ENCODE results near the gene DTNBP1. TPM values are rescaled to one million over a fixed set of nuclear protein-coding genes. Genes with fewer than 3 reads are reported as not detected.

DTNBP1 gene
- total and polyA plus RNA-seq, 2 of the 4 experiments (the other 2 are of a cell fraction): 4.8 to 18.7 TPM

GRCh38 chr6:15518878-15519277 lies 143.9 kb downstream of the DTNBP1 start:
- Histone ChIP-seq H3K23ac (ENCODE audit: low read depth, low read length) (no peak overlapping the region), H4K8ac (ENCODE audit: low read depth in 2 of 2, low read length in 2 of 2) (no peak overlapping the region), H2BK15ac (ENCODE audit: low read depth, low read length) (no peak overlapping the region), H3K14ac (replicated peaks; ENCODE audit: low read depth, low read length) (no peak overlapping the region), H4K5ac (ENCODE audit: low read depth, low read length) (no peak overlapping the region), H2BK20ac (ENCODE audit: low read depth, low read length) (no peak overlapping the region), H2BK5ac (ENCODE audit: low read depth, low read length, poor library complexity, severe bottlenecking) (no peak overlapping the region), H3K27me3 (ENCODE audit: control insufficient read depth, insufficient read depth, low read length) (no peaks in the 10 kb centered on the region), H3K4me3 (ENCODE audit: insufficient read depth, low read depth, low read length) (no peak overlapping the region), H2BK120ac (ENCODE audit: low read depth, low read length) (no peak overlapping the region), H3K9me1 (ENCODE audit: insufficient read depth, low read length) (peaks cover 10% of the 10 kb centered on the region), H2AK9ac (replicated peaks; ENCODE audit: low read depth, low read length, poor library complexity) (no peak overlapping the region), H3K4me2 (ENCODE audit: low read depth, low read length) (no peak overlapping the region), H3K4me1 (ENCODE audit: control insufficient read depth, insufficient read depth, low read length) (no peaks in the 10 kb centered on the region), H4K91ac (ENCODE audit: insufficient read depth, low read depth, low read length) (no peak overlapping the region), H3K27ac (ENCODE audit: insufficient read depth, low read length) (no peak overlapping the region), H2AFZ (replicated peaks; ENCODE audit: low read length, poor library complexity) (peak overlapping the region; percentile 66), H3K36me3 (ENCODE audit: control insufficient read depth, insufficient read depth, low read length) (peaks cover 71% of the 10 kb centered on the region), H3K56ac (ENCODE audit: extremely low read depth, insufficient read depth, low read length) (no peak overlapping the region), H3K4ac (ENCODE audit: low read depth, low read length) (no peak overlapping the region), H4K20me1 (ENCODE audit: insufficient read depth, low read length) (peaks cover 3% of the 10 kb centered on the region), H3K9me3 (ENCODE audit: control insufficient read depth, insufficient read depth, low read length) (no peaks in the 10 kb centered on the region), H2AK5ac (ENCODE audit: low read depth, low read length) (no peak overlapping the region), H3K18ac (ENCODE audit: low read depth, low read length) (no peak overlapping the region), H3K9ac (ENCODE audit: low read depth, low read length) (no peak overlapping the region), H3K79me1 (ENCODE audit: low read depth in 1 of 2, low read length in 2 of 2) (peaks cover 5 to 24% of the 10 kb centered on the region in 2 experiments; a peak in 3 of 4 replicates)
- CTCF ChIA-PET: no interaction called here
- no TSS peak for BruUV-seq (replicated peaks)
- DNase-seq: no peak
- no peak for ATAC-seq (ENCODE audit: low read depth)
- TF ChIP-seq SMC3 (IDR thresholded peaks at IDR 0.05; ENCODE audit: low read depth, low read length): no peak
- TF ChIP-seq CTCF (conservative IDR thresholded peaks at IDR 0.05; ENCODE audit: low read depth, low read length): no peak
- no peak for TF ChIP-seq BHLHE40 (IDR thresholded peaks at IDR 0.05; ENCODE audit: low read depth, low read length)
- TF ChIP-seq USF2 (IDR thresholded peaks at IDR 0.05; ENCODE audit: low read depth, low read length): no peak
- TF ChIP-seq POLR2A (IDR thresholded peaks at IDR 0.05; ENCODE audit: low read depth, low read length): no peak
- no peak for TF ChIP-seq MAFK (IDR thresholded peaks at IDR 0.05; ENCODE audit: low read depth, low read length)
- 100% methylated on average over 2 of the region's 10 CpGs; no CpG with 5 or more reads in 1 of the 2 experiments for WGBS, 2 experiments (ENCODE audit: extremely low coverage in 2 of 2, insufficient read length in 1 of 2)
- dilution Hi-C loops (cut with HindIII; ENCODE audit: low sequenced_read_pairs, unreplicated experiment) (no loop called here), intact Hi-C loops (cut with micrococcal nuclease) (no loop called here), in situ Hi-C loops (cut with MboI; ENCODE audit: low sequenced_read_pairs) (no loop called here)
- POLR2A ChIA-PET (ENCODE audit: unreplicated experiment): no interaction called here
